Measurements from ENCODE around the gene CUBN.
A peak's percentile ranks its signal among the peaks of the same experiment; 100 is the strongest.

CUBN gene

DNA sequence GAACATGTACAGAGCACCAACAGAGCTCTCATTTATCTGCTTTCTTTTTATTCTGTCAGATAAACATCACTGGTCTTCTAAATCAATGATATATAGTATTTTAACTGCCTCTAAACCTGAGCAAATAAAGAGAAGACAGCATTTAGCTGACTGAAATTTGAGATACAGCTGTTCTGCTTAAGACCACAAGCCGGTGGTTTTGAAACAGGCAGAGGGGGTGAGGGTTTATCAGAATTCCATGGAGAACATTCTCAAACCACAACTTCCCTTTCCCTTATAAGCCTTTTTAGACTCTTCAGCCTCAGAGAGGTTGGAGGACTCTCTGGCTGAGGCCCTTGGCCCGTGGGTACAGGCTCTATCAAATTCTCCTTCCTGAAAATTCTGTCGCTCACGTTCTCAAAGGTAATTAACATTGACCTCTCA, 225.0 kb downstream of the CUBN start:
- no peak for DNase-seq

DNA sequence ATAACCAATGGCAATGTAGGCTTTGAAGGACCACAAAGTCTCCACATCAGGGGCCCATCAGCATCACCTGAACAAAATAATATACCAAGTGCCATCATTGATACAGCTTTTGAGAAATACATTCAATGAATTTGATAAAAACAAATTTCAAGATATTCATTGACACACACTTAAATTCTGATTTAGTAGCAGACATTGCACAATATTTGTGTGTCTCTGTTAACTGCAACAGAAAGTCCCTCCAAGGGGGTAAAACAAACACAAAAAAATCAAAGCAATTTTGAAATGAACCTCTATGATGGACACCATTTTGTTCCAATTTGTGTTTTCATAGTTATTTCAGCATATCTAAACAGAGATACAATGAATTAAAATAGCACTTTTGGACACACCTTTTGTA, 225.6 kb downstream of the CUBN start:
- no peak for DNase-seq

DNA sequence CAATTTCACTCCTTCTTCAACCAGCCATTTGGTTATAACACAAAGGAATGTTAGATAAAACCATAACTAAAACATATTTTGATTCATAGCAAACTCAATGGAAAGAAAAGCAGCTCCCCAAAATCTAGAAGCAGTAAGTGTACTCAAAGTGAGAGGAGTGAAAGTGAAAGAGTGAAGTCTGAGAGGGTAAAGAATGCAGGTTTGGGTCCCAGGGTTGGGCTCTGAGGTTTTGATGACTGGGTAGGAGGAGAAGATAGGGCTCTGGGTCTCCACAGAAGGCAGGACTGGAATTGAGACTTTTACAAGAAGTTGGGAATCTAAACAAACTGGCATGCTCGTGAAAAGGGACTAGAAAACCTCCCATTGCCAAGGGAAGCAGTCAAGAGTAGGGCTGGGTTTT, 227.0 kb downstream of the CUBN start:
- DNase-seq = no peak

DNA sequence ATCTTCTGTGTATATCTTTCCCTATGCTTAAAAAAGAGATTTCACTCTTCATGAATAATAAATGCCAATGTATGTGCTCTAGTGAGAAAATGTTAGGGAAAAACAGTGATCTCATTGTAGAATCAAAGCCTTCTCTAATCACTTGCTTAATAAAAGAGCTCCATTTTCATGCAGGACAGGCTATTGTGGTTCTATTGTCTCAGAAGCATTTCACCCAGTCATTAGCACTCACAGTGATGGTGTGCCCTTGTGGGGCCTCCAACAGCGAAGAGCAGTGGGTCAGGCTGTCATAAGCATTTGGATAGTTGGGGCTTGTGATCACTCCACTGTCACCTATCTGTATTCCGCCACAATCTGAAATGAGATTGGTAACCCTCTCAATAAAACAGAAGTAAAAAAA, 228.5 kb downstream of the CUBN start:
- DNase-seq = no peak

DNA sequence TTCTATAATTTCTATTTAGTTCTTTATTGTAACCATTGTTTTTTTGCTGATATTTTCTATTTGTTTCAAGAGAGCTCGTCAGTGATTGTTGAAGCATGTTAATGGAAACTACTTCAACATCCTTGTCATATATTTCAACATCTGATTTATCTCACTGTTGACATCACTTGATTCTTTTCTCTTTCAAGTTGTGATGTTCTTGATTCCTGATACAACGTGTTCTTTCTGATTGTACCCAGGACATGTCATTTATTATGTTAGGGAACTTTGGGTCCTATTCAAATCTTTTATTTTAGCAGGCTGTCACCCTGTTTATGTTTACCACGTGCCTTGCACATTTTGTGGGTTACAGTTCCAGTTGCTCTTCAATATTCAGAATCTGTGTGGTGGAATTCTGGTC, 232.6 kb downstream of the CUBN start:
- DNase-seq = no peak

DNA sequence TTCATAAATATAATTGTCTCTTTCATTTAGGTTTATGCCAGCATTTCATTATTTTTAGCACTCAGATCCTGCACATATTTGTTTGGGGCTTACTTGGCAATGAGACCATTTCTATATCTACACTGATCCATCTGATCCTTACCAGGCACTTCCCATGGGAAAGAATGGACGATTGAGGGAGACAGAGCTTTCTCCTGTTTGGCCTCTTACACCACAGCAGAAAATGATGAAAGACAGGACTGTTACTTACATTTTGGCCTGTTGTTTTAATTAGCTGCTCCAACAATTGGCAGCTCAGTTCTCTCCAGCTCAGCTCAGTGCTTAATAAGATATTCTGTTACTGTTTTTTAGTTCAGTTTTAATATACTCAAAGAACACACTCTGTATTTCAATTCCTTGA, 234.8 kb downstream of the CUBN start:
- DNase-seq = no peak

DNA sequence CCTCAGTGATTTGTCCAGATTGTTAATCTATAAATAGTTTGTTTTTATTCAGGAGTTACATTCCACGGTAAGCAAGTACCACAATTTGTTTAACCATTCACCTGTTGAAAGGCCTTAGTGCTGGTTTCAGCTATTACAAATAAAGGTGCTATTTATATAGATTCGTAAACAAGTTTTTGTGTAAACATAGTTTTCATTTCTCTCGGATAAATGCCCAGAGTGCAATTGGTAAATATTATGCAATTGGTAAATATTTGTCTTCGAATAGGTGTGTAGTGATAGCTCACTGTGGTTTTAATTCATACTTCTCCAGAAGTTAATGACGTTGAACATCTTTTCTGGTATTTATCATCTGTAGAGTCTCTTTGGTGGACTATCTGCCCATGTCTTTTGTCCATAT, 235.9 kb downstream of the CUBN start:
- no peak for DNase-seq

DNA sequence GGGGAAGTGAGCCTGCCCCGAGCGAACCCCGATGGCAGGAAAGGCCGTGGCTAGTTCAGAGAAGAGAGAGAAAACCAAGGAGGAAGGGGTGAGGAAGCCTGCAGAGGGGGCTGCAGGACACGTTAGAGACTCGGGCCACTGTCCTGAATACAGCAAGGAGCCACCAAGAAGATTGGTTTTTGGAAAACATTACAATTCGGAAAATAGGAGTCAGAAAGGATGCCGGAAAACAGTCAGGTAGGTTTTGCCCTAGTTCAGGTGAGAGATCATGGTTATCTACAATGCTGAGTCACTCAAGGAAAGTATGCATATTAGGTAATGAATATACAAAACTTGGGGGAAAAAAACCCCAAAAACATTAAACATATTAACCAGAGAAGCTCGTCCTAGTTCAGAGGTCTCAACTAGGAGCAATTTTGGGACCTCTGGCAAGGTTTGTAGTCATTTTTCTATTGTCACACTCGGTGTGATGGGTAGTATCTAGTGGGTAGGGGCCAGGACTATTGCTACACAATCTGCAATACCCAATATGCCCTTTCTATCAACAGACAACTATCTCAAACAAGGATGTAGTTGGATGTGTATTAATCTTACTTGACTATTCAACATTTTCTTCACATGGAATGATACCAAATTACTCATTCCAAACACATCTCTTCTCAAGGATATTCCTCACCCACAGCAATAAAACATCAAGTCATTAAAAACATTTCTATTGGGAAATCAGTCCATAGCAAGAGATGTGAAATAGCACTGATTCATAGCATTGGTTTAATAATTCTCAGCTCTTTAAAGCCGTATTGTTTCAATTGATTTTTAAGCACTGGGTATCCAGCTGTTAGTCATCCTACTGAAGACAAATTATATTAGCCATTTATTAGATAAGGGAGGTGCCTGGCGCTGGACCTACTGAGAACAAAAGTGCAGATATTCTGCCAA, 238.0 kb downstream of the CUBN start:
- no peak for DNase-seq

DNA sequence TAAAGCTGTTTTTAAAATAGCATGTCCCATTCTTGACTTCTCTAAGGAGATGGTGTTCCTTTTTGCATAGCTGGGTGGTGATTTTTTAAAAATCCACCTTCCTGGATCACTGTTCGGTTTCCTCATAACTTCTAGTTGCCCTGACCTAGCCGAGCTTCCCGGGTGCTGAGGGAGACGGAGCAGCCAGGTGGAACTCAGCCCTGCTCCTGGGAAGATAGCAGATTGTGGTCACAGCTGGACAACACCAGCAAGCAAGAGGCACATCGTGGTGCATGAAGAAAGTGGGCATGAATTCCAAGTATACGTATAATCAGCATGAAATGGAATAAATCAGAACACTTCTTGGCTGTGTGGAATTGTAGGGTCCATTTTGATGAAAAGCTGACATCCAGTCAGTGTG, 238.9 kb downstream of the CUBN start:
- DNase-seq = no peak

DNA sequence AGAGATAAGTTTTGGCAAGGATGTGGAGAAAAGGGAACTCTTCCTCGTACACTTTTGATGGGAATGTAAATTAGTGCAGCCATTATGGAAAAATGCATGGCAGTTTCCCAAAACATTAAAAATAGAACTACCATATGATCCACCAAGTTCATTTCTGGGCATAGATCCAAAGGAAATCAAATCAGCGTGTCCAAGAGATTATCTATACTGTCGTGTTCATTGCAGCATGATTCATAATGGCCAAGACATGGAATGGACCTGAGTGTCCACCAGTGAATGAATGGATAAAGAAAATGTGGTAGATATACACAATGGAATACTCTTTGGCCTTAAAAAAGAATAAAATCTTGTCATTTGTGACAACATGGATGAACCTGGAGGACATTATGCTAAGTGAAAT, 242.0 kb downstream of the CUBN start:
- DNase-seq = no peak

DNA sequence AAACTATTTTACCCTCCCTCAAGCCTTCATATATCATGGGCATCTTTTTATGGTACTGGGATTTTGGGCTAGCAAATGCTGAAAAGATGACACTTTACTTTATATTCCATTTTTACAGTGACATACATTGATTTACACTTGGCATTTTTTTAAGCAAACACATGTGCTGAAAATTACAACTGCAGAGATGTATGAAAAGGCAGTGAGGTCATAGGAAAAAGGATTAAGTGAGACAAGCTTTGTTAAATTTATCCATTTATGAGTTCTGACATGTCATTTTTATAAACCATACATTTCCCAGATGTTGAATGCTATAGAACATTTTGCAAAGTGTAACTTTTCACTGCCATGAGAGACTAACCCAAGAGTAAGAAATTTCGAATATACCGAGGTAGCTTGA, 243.6 kb downstream of the CUBN start:
- DNase-seq = no peak

DNA sequence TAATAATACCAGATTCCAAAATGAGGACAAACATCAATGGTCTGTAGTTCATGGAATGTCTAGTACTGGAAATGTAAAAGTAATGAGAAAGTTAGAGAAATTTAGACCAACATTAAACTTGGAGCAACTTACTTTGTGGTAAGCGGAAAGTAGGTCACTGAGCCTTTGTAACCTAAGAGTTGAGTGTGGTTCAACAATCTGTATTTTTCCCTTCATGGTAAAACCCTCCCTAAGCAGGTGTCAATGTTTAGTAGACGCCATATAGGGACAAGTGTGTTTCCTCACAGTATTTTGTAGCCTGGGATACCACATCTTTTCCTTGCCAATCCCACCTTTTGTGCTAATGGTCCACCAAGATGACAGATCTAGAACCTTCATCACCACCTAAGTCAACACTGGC, 245.1 kb downstream of the CUBN start:
- DNase-seq = no peak

DNA sequence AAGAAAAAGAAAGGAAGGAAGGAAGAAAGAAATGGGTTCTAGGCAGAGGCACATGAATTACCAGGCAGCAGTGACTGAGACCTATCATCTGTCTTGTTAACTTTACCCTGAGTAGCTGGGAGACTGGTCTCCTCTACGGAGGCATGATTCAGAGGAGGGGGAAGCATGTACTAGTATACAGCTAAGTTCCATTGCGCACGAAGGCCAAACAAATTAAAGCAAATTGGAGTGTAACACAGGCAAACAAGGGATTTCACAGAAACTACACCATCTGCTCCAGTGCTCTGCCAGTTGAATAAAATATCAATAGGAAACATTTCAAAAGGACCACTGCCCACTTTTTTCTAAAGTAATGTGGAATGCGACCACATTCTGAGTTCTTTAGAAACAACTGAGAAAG, 246.5 kb downstream of the CUBN start:
- no peak for DNase-seq

DNA sequence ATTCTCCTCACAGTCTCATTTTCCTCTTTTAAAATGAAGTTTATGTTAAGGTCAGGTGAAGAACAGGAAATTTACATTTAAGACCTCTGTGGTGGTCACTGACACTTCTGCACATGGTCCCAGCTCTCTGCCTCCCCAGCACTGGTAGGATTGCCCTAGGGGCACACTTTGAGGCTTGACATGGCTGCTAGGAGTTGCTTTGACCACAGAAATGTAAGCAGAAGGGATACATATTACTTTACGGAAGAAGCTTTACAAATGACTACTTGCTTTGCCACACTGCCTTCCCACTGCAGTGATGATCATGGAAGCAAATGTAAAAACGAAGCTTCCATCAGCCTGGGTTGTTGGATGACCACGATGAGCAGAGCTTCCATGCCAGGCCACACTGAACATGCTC, 259.3 kb downstream of the CUBN start:
- no peak for DNase-seq

DNA sequence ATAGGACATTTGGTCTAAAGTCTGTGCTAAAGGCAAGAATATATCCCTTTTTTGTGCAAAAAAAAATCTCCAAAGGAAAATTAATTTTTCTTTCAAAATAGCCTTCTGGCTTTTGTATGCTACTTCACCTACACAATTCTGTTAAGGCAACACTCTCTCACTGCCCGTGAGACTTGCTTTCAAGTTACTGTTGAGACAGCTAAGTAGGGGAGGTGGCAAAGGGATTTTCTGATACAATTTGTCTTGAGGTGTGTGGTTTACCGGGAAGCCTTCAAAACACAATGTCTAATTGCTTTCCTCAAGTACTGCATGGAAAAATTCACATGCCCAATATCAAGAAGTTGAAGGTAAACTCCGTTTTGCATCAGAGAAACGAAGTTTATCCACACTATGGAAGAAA, 261.6 kb downstream of the CUBN start:
- DNase-seq = no peak

DNA sequence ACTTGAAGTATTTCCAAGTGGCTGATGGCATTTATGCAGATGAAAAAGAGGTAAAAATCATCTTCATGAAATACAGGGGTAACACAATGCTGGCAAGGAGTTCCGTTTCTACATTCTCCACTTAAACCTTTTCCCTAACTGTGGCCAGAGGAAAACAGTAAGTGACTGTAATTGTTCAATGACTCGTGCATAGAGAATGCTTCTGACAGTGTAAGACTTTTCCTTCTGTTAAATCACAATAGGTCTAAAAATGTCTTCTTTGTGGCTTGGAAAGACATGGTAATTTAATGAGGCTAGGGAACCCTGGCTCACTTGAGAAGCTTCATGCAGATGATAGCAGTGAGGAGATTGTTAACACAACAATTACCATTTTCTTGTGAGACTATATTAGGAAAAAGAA, 262.1 kb downstream of the CUBN start:
- DNase-seq = no peak

DNA sequence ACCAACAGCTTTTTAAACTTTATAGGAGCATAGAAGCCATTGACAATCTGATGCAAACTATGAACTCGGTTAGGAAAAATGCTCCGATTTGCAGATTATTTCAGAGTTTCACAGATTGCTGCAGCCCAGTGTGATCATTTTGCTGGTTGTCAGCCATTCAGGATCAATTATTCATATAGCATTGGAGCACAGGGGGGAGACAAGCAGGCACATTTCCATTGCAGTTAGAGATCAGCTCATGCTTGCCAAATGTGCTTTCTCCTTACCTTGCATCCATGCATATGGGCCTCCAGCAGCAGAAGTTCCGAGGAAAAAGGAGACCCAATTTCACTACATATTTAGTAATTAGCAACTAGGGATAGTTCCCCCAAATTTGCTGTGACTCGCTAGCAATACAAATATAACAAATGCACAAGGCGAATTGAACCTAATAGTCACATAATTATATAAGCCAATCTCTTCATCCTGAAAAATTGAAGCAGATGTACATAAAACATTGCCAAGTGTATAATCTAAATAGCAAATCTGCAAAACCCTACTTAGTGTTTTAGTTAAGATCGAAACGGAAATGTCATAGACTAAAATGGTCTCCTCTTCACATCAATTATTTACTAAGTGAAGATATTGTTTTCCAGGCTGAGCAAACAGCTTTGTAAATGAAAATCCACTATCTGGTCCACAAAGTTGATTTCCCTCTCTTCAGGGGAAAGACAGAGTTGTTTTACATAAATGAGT, 262.9 kb downstream of the CUBN start:
- no peak for DNase-seq

DNA sequence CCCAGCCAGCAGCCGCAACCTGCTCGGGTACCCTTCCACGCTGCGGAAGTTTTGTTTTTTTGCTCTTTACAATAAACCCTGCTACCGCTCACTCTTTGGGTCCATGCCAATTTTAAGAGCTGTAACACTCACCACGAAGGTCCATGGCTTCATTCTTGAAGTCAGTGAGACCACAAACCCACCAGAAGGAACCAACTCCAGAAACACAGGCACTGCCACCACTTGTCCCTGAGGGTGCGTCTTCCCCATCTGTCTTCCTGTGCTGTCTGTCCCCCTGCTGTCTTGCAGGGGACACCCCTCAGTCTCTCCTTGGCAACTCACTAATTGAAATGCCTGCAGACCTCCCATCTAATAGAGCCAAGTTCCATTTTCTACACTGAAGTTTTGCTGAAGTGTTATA, 263.8 kb downstream of the CUBN start:
- DNase-seq = no peak

DNA sequence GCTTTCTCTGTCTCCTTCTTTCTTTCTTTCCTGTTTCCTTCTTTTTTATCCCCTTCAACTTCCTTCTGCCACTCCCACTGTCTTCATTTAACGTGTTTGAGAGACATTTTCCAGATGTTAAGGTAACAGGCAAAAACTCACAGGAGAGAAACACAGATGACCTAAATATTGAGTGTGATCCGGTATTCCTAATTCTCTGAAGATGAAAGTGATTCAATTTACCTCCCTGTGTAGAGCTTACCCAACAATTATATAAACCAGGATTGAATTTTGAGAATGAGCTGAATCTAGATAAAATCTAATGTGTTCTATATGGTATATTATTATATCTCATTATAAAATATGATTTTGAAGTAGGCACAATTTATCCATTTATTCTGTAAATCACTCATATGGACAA, 265.8 kb downstream of the CUBN start:
- DNase-seq = no peak

DNA sequence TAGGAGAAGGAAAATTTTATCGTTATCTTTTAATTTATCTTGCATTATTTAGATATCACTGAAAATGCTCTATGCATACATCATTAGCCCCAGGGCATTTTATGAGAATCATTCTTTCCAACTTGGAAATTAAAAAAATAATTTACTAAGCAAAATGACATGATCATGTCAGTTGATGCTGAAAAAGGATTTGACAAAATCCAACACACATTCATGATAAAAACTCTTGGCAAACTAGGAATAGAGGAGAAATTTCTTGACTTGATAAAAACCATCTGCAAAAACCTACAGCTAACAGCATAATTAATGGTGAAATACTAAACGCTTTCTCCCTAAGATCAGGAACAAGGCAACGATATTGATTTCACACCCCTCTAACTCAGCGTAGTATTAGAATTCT, 272.2 kb downstream of the CUBN start:
- no peak for DNase-seq

DNA sequence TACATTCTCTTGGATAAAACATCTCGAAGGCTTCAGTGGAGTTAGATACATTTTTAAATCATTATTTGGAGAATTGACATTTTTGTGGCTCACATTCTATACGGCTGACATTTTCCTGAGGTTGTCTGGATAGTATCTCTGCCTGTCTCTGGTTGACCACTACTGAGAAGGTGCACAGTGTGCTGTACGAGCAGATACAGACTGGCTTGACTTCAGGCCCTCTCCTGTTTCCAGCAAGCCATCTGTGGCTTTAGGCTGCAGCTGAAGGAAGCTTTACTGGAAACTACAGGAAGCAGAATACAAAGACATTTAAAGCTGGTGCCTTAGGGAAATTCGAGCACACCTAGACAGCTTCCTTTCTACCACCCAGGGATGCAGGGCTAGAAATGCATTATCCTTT, 273.0 kb downstream of the CUBN start:
- DNase-seq = peak; percentile 44

DNA sequence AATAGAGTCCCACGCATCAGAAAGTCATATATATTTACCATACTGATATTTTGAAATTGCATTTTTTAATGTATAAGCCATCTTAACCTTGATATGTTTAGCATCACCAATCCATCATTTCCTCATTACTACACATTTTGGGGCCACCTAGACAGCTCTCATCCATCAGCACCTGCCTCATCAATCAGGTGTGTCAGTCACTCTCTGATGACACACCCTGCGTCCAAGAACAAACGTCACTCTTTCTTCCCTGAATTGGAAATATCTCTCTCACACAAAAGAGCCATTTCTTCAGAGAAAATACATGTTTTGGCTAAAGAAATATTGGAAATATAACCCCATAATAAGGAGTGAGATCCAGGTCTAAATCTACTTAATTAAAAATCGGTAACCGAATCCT, 273.5 kb downstream of the CUBN start:
- DNase-seq = no peak

DNA sequence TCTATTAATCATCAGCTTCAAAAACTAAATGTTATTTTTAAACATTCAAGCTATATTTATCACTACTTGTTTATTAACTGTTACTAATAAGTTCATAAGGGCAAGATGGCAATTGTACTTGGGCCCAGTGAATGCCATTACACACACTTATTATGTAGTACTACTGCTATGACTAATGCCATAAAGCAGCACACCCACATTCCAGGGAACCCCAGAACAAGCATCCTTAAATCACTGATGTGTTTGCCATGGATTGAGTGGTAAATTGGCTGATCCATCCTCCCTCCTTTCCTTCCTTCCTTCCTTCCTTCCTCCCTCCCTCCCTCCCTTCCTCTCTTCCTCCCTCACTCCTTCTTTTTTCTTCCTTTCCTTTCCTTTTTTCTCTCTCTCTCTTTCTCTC, 275.0 kb downstream of the CUBN start:
- no peak for DNase-seq

DNA sequence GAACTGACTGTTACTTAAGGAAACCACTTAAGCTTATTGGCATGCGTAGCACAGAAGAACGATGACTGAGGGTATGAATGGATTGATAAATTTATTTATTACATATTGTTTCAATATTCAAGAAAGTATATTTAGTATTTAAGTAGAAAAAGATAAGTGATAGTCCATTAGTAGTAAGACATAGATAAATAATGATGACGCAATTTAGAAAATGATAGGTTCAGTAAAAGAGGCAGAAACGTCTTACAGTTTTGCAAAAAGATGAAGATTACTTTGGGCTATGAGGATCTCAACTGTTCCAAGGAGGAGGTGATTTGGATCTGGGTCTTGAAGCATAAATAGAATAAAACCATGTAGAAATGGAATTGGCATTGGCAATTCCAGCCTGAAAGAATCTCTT, 275.8 kb downstream of the CUBN start:
- no peak for DNase-seq

DNA sequence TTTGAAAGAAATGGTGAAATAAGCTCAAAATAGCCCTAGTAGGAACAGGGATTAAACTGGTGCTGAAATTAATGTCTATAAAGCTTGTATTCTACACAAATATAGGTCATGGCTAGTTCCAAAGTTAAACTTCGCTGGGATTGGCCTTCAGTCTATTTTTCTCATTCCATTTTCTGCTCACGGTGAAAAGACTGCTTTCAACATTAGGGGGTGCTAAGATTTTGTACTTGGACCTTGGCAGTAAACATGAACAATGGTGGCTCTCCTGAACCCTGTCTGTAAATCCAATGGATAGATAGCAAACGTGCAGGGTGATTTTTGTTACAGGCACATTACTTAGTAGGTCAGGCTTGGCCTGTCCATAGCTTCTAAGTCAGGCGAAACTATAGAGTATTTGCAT, 276.4 kb downstream of the CUBN start:
- no peak for DNase-seq
